Endothelial cell of umbilical vein (primary cell): Measurements from ENCODE around the gene TRIM14. TPM values are rescaled to one million over a fixed set of nuclear protein-coding genes. Genes with fewer than 3 reads are reported as not detected.

ENCODE experiments used
- BruUV-seq: library from RNA; stranded (reverse); fragments of 400-500 nt; replicated peaks from 2 replicates; lab custom pipeline; 2021; lab: Mats Ljungman, UMichigan
- CTCF ChIA-PET: fragments of 300-600, 350-600 bp; sonication (Branson Sonifier 250); formaldehyde crosslinking; loops from one replicate; lab custom pipeline; 2021; ENCODE audit warnings: antibody characterized with exemption, inconsistent platforms; lab: Charles Lee
- POLR2A ChIA-PET: fragments of 300-600, 350-600 bp; sonication (Branson Sonifier 250); formaldehyde crosslinking; loops from one replicate; lab custom pipeline; 2021; ENCODE audit warnings: antibody characterized with exemption, inconsistent platforms; lab: Charles Lee
- DNase-seq: peaks from one replicate; pipeline ENCODE4 v3.0.0-alpha.2; 2011; ENCODE audit warnings: low read depth, low spot score
- FAIRE-seq: peaks from 2 replicates; lab custom pipeline; 2011; peaks lifted over from hg19 to GRCh38; lab: Jason Lieb, UNC
- H2AFZ ChIP-seq: 2 replicates; pipeline ENCODE4 v1.6.0; 2012; ENCODE audit warnings: low read depth, low read length, control low read depth, inconsistent platforms
- H3K27ac ChIP-seq: 2 replicates; pipeline ENCODE4 v1.5.1; 2011; ENCODE audit warnings: low read depth, mild to moderate bottlenecking, control low read depth, low read length, moderate library complexity; ENCODE audit not compliant: insufficient read depth
- H3K27me3 ChIP-seq, 2 experiments: 2 replicates each; pipeline versions ENCODE4 v1.6.0 to v1.6.1; 2011; ENCODE audit warnings: low read length in 2 of 2, mixed read lengths in 1 of 2; ENCODE audit not compliant: control insufficient read depth in 2 of 2, insufficient read depth in 2 of 2
- H3K36me3 ChIP-seq, 2 experiments: 2 replicates in 1 of 2; 3 replicates in 1 of 2; pipeline ENCODE4 v1.5.1; 2011; ENCODE audit warnings: low read length in 2 of 2, mild to moderate bottlenecking in 1 of 2, moderate library complexity in 1 of 2; ENCODE audit not compliant: control insufficient read depth in 2 of 2, insufficient read depth in 2 of 2; ENCODE audit errors: extremely low read depth in 1 of 2
- H3K4me1 ChIP-seq: 3 replicates; pipeline ENCODE4 v1.5.1; 2011; ENCODE audit warnings: mild to moderate bottlenecking, low read length; ENCODE audit not compliant: control insufficient read depth, insufficient read depth; ENCODE audit errors: extremely low read depth
- H3K4me2 ChIP-seq: 2 replicates; pipeline ENCODE4 v1.6.1; 2011; ENCODE audit warnings: low read length, control low read depth, mixed read lengths; ENCODE audit not compliant: insufficient read depth
- H3K4me3 ChIP-seq, 3 experiments: fragments of 200-600 bp in 1 of 3; sonication (generic), shearing (Covaris generic) in 1 of 3; replicated peaks in 1 of 3; 2 replicates each; pipeline ENCODE4 v1.5.1; 2011 to 2016; ENCODE audit warnings: control low read depth in 3 of 3, low read length in 3 of 3, mild to moderate bottlenecking in 2 of 3, inconsistent platforms in 1 of 3, low read depth in 1 of 3, moderate library complexity in 1 of 3; ENCODE audit not compliant: insufficient read depth in 1 of 3
- H3K79me2 ChIP-seq: 2 replicates; pipeline ENCODE4 v1.6.0; 2012; ENCODE audit warnings: low read length, inconsistent platforms; ENCODE audit not compliant: control insufficient read depth, insufficient read depth
- H3K9ac ChIP-seq: replicated peaks from 2 replicates; pipeline ENCODE3; 2011; ENCODE audit warnings: low read length, control low read depth; ENCODE audit not compliant: insufficient read depth; ENCODE audit errors: extremely low read depth
- H3K9me1 ChIP-seq: replicated peaks from 3 replicates; pipeline ENCODE4 v1.6.0; 2011; ENCODE audit warnings: mild to moderate bottlenecking, low read length; ENCODE audit not compliant: control insufficient read depth, insufficient read depth; ENCODE audit errors: extremely low read depth
- H3K9me3 ChIP-seq: replicated peaks from 2 replicates; pipeline ENCODE4 v1.5.1; 2012; ENCODE audit warnings: low read length, inconsistent platforms; ENCODE audit not compliant: control insufficient read depth, insufficient read depth
- H4K20me1 ChIP-seq: replicated peaks from 2 replicates; pipeline ENCODE3; 2011; ENCODE audit warnings: mild to moderate bottlenecking, low read length; ENCODE audit not compliant: control insufficient read depth, insufficient read depth; ENCODE audit errors: extremely low read depth
- CTCF ChIP-seq, 2 donors: IDR thresholded peaks; 1 replicate in 1 of 2; 2 replicates in 1 of 2; pipeline ENCODE4 v1.5.1; 2011; ENCODE audit warnings: low read length in 2 of 2, mild to moderate bottlenecking in 2 of 2, moderate library complexity in 2 of 2, control low read depth in 1 of 2, inconsistent platforms in 1 of 2, low read depth in 1 of 2; ENCODE audit not compliant: insufficient read depth in 1 of 2; ENCODE audit errors: extremely low read depth in 1 of 2
- EZH2 ChIP-seq: IDR thresholded peaks from 2 replicates; pipeline ENCODE4 v1.6.1; 2012; ENCODE audit warnings: borderline replicate concordance, low read depth, mild to moderate bottlenecking, moderate library complexity, low read length, inconsistent platforms; ENCODE audit not compliant: severe bottlenecking
- FOS ChIP-seq: IDR thresholded peaks from 2 replicates; pipeline ENCODE4 v1.6.1; 2011; ENCODE audit warnings: mild to moderate bottlenecking, low read length, moderate library complexity, borderline replicate concordance; ENCODE audit not compliant: insufficient read depth
- GATA2 ChIP-seq: IDR thresholded peaks from 2 replicates; pipeline ENCODE4 v1.7.0; 2011; ENCODE audit warnings: low read depth, mild to moderate bottlenecking, moderate library complexity, mixed read lengths, low read length; ENCODE audit not compliant: insufficient read length, insufficient read depth
- JUN ChIP-seq: IDR thresholded peaks from 2 replicates; pipeline ENCODE4 v1.6.1; 2011; ENCODE audit warnings: borderline replicate concordance, low read depth; ENCODE audit not compliant: insufficient read length, insufficient read depth
- MYC ChIP-seq: IDR thresholded peaks from one replicate; pipeline ENCODE4 v1.6.1; 2011; ENCODE audit warnings: mild to moderate bottlenecking, low read depth, low read length
- POLR2A ChIP-seq: IDR thresholded peaks from 2 replicates; pipeline ENCODE4 v1.6.1; 2012; ENCODE audit warnings: low read depth, mild to moderate bottlenecking, control low read depth, low read length
- POLR2AphosphoS5 ChIP-seq: IDR thresholded peaks from 2 replicates; pipeline ENCODE4 v1.6.1; 2012; ENCODE audit warnings: low read depth, mild to moderate bottlenecking, control low read depth, low read length, moderate library complexity; ENCODE audit not compliant: insufficient read depth
- dilution Hi-C: fragments of 300-500 bp; cut with MboI; formaldehyde crosslinking; loops from one replicate; pipeline ENCODE4 v1.15.0; 2019; ENCODE audit warnings: low sequenced_read_pairs; ENCODE audit not compliant: extremely low pct_ligation_motif_present
- intact Hi-C: fragments of 100-400 bp; cut with micrococcal nuclease; formaldehyde crosslinking; loops from one replicate; pipeline ENCODE4 v1.10.0; 2022
- polyA plus RNA-seq, 4 experiments: library from polyadenylated mRNA; depleted of rRNA in 3 of 4; stranded (reverse) in 3 of 4; unstranded in 1 of 4; fragments of >200 nt; gene quantifications; 2 replicates each; pipeline versions ENCODE4 v1.2.1 to v1.2.3, GENCODE V29; 2011 to 2012; ENCODE audit warnings: missing spikeins in 1 of 4
- total RNA-seq: library from RNA; stranded (reverse); gene quantifications from 2 replicates; pipeline ENCODE4 v1.2.3, GENCODE V29; 2021
- TF ChIP-seq, protein P1 (sequence below): IDR thresholded peaks from 2 replicates; pipeline ENCODE4 v1.6.1; 2011; ENCODE audit not compliant: insufficient read depth, insufficient read length

Gene TRIM14
- total and polyA plus RNA-seq, 2 donors (not counting 3 experiments of a cell fraction or from before 2014, with no cell fraction given), result 4.8 to 10.7 TPM

DNA sequence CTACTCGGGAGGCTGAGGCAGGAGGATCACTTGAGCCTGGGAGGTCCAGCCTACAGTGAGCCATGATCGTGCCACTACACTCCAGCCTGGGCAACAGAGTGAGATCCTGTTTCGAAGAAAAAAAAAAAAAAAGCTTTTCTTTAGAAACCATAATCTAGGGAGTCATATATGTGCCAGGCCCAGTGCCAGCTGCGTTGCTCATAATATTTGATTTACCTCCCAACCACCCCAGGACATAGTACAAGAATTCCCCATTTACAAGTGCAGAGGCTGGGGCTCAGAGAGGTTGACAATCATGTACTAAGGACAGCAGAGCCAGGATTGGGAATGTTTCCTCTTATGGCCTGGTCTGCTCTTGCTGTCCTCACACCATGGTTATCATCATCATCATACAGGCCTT lies 25.1 kb upstream of the TRIM14 start:
- no peak overlapping the region for H3K9ac ChIP-seq
- H3K36me3 ChIP-seq, result no peaks in the 10 kb centered on the region
- no peaks in the 10 kb centered on the region for H3K9me1 ChIP-seq
- POLR2A ChIA-PET, result no interaction called here
- TF ChIP-seq EZH2, result no peak
- TF ChIP-seq POLR2A, result no peak
- TF ChIP-seq POLR2AphosphoS5, result no peak
- no peak for TF ChIP-seq JUN
- no peak for TF ChIP-seq GATA2
- no peak for TF ChIP-seq CTCF (IDR thresholded peaks at IDR 0.05; ENCODE audit: extremely low read depth in 1 of 2, insufficient read depth in 1 of 2, low read depth in 1 of 2, low read length in 2 of 2)
- TF ChIP-seq, protein P1, sequence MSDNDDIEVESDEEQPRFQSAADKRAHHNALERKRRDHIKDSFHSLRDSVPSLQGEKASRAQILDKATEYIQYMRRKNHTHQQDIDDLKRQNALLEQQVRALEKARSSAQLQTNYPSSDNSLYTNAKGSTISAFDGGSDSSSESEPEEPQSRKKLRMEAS, result no peak
- TF ChIP-seq MYC, result no peak
- no peak for TF ChIP-seq FOS
- H3K4me1 ChIP-seq, result no peaks in the 10 kb centered on the region
- CTCF ChIA-PET, result interaction anchor here (1.1 kb wide), 1 partner anchor 48 kb away, joined by 3 read pairs; the partner anchor contains the start of gene CORO2A
- no TSS peak for BruUV-seq
- no peak overlapping the region for H3K4me2 ChIP-seq
- no peak for DNase-seq
- dilution Hi-C loops, result no loop called here
- no peaks in the 10 kb centered on the region for H3K9me3 ChIP-seq
- H3K4me3 ChIP-seq, result no peak overlapping the region
- H3K79me2 ChIP-seq, result no peaks in the 10 kb centered on the region
- H2AFZ ChIP-seq, result no peak overlapping the region
- intact Hi-C loops, result no loop called here
- no peaks in the 10 kb centered on the region for H4K20me1 ChIP-seq
- peaks cover 0 to 2% of the 10 kb centered on the region in 2 experiments for H3K27me3 ChIP-seq
- no peak overlapping the region for H3K27ac ChIP-seq
- FAIRE-seq, result no peak
